DOHH2 (cell line): ENCODE data around the gene TEAD4.

ENCODE experiments used
- H3F3A ChIP-seq: fragments of 200-600 bp; sonication (generic), shearing (Covaris generic); 2 replicates; pipeline ENCODE4 v1.6.0; 2016; ENCODE audit warnings: antibody characterized with exemption, mild to moderate bottlenecking; ENCODE audit not compliant: control insufficient read depth, insufficient read depth
- H3K27ac ChIP-seq: fragments of 200-600 bp; sonication (generic); 2 replicates; pipeline ENCODE4 v1.5.1; 2014; ENCODE audit warnings: low read depth, mild to moderate bottlenecking, low read length, moderate library complexity
- H3K27me3 ChIP-seq: fragments of 200-600 bp; sonication (generic); 2 replicates; pipeline ENCODE4 v1.6.1; 2014; ENCODE audit warnings: mild to moderate bottlenecking, low read length, mixed read lengths; ENCODE audit not compliant: control insufficient read depth
- H3K36me3 ChIP-seq: fragments of 200-600 bp; sonication (generic); 2 replicates; pipeline ENCODE4 v1.6.1; 2014; ENCODE audit warnings: mild to moderate bottlenecking, low read length, moderate library complexity, mixed read lengths; ENCODE audit not compliant: control insufficient read depth
- H3K4me1 ChIP-seq: fragments of 200-600 bp; sonication (generic); 2 replicates; pipeline ENCODE4 v1.6.1; 2014; ENCODE audit warnings: mild to moderate bottlenecking, low read length, mixed read lengths; ENCODE audit not compliant: control insufficient read depth
- H3K4me2 ChIP-seq: fragments of 200-600 bp; sonication (generic); 2 replicates; pipeline ENCODE4 v1.6.0; 2014; ENCODE audit warnings: mild to moderate bottlenecking, low read length, moderate library complexity
- H3K4me3 ChIP-seq: fragments of 200-600 bp; sonication (generic); 2 replicates; pipeline ENCODE4 v1.5.1; 2014; ENCODE audit warnings: mild to moderate bottlenecking, low read length, mixed read lengths
- H3K79me2 ChIP-seq: fragments of 200-600 bp; sonication (generic); 2 replicates; pipeline ENCODE4 v1.6.1; 2014; ENCODE audit warnings: mild to moderate bottlenecking, low read length, mixed read lengths; ENCODE audit not compliant: control insufficient read depth
- H3K9me2 ChIP-seq: fragments of 200-600 bp; sonication (generic); replicated peaks from 2 replicates; pipeline ENCODE4 v1.6.1; 2014; ENCODE audit warnings: mild to moderate bottlenecking, low read length, mixed read lengths; ENCODE audit not compliant: control insufficient read depth
- H3K9me3 ChIP-seq: fragments of 200-600 bp; sonication (generic); 2 replicates; pipeline ENCODE4 v1.6.1; 2014; ENCODE audit warnings: antibody characterized with exemption, low read length, mixed read lengths; ENCODE audit not compliant: control insufficient read depth, insufficient read depth
- H4K20me1 ChIP-seq: fragments of 200-600 bp; sonication (generic); 2 replicates; pipeline ENCODE4 v1.6.0; 2014; ENCODE audit warnings: low read depth, mild to moderate bottlenecking, antibody characterized with exemption, low read length, moderate library complexity; ENCODE audit not compliant: control insufficient read depth, insufficient read depth
- CTCF ChIP-seq: fragments of 200-600 bp; sonication (generic); IDR thresholded peaks from one replicate; pipeline ENCODE4 v1.5.1; 2014; ENCODE audit warnings: antibody characterized with exemption, mild to moderate bottlenecking, low read depth, low read length; ENCODE audit not compliant: poor library complexity, severe bottlenecking
- EZH2phosphoT487 ChIP-seq: fragments of 200-600 bp; sonication (generic); IDR thresholded peaks from 2 replicates; pipeline ENCODE4 v1.6.1; 2017; ENCODE audit warnings: borderline replicate concordance, mild to moderate bottlenecking, antibody characterized with exemption, low read length, moderate library complexity, mixed read lengths

TEAD4 gene

DNA sequence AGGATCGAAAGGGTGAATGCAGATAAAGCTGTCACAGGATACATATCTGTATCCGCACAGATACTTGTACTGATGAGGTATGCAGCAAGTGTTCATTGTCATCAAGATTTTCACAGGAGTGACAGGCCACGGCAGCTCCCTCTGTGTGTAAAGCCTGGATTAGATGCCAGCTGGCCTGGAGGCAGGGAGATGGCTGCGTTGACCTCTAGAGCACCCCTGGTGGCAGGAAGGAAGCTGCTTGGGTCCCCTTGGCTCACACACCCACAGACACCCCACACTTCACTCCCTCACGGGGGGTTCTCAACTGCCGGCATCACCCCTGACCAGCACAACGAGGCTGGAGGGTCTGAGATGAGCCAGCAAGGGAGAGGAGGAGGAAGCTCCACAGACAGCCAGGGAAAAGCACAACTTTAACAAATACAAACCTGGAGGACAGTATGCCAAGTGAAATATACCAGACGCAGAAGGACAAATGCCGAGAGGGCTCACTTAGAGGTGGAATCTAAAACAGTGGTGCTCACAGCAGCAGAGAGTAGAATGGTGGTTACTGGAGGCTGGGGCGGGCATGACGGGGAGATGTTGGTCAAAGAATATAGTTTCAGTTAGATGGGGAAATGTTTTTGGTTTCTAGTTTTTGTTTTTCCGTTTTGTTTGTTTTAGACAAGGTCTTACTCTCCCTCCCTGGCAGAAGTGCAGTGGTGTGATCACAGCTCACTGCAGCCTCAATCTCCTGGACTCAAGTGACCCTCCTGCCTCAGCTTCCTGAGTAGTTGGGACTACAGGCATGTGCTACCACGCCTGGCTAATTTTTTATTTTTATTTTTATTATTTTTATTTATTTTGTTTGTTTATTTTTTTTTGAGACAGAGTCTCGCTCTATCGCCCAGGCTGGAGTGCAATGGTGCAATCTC, 45.7 kb downstream of the TEAD4 start:
- Histone ChIP-seq H3K9me3 (no peaks in the 10 kb centered on the region), H3K27ac (no peak overlapping the region), H3K79me2 (no peaks in the 10 kb centered on the region), H3K36me3 (peaks cover 5% of the 10 kb centered on the region; the same call in 1 of the 2 replicates), H3F3A (no peaks in the 10 kb centered on the region), H3K27me3 (no peaks in the 10 kb centered on the region), H3K9me2 (no peaks in the 10 kb centered on the region), H4K20me1 (no peaks in the 10 kb centered on the region), H3K4me1 (no peaks in the 10 kb centered on the region), H3K4me2 (no peak overlapping the region), H3K4me3 (no peak overlapping the region)
- peak; percentile 53 for TF ChIP-seq CTCF
- TF ChIP-seq EZH2phosphoT487 = no peak

GRCh38 chr12:3005736-3006135, 46.5 kb downstream of the TEAD4 start:
- no peak overlapping the region for H3K4me2 ChIP-seq
- H3K9me2 ChIP-seq = no peaks in the 10 kb centered on the region
- H3K4me1 ChIP-seq = no peaks in the 10 kb centered on the region
- TF ChIP-seq EZH2phosphoT487 (no peak), CTCF (no peak)
- no peaks in the 10 kb centered on the region for H3F3A ChIP-seq
- no peaks in the 10 kb centered on the region for H3K27me3 ChIP-seq
- H3K27ac ChIP-seq = no peak overlapping the region
- no peaks in the 10 kb centered on the region for H4K20me1 ChIP-seq
- H3K36me3 ChIP-seq = peaks cover 5% of the 10 kb centered on the region; the same call in 1 of the 2 replicates
- no peaks in the 10 kb centered on the region for H3K79me2 ChIP-seq
- H3K4me3 ChIP-seq = no peak overlapping the region
- no peaks in the 10 kb centered on the region for H3K9me3 ChIP-seq

DNA sequence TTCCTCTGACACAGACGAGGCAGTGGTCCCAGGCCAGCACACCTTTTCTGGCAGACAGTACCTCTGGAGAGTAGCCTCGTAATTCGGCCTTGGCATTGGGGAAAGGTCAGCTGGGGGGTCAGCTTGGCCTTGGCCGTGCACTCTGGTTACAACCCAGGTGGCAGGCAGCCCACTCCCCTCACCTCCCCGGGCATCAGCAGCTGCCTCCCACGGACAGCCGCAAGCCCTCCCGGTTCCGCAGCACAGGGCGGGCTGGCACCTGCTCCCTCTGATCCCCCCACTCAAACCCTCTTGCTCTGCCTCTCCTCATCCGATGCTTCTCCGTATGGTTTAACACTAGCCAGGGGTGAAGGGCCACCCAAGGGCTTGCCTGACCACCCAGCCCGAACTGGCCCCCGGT, 50.6 kb downstream of the TEAD4 start:
- Histone ChIP-seq H3F3A (no peaks in the 10 kb centered on the region), H3K4me2 (no peak overlapping the region), H3K4me1 (no peaks in the 10 kb centered on the region), H3K36me3 (no peaks in the 10 kb centered on the region; the same call in 1 of the 2 replicates), H4K20me1 (no peaks in the 10 kb centered on the region), H3K27ac (no peak overlapping the region), H3K9me2 (no peaks in the 10 kb centered on the region), H3K27me3 (no peaks in the 10 kb centered on the region), H3K79me2 (no peaks in the 10 kb centered on the region), H3K9me3 (no peaks in the 10 kb centered on the region), H3K4me3 (no peak overlapping the region)
- no peak for TF ChIP-seq EZH2phosphoT487
- no peak for TF ChIP-seq CTCF
